Measurements from ENCODE around the gene ZNF24. TPM values are rescaled to one million over a fixed set of nuclear protein-coding genes. Genes with fewer than 3 reads are reported as not detected.
A peak's percentile ranks its signal among the peaks of the same experiment; 100 is the strongest.

Gene ZNF24
- total RNA-seq, 1 donor = 72.3 TPM

DNA sequence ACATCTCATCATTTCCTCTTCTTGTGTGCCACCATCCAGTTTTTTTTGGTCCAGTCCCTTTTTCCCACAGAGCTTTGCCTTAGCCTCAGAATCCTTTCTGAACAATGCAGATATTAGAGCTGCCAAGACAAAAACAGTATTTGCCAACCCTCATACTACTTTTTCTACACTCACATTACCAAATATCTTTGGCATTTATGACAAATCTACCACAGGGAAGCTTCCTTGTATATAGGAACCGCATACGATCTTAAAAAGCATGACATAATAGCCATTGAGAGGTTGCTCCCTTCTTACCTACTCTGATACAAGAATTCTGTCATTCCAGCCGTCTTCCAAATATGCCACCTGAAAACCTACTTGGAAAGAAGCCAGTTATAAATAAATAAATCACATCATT, 9.4 kb downstream of the ZNF24 start:
- H3K9me3 ChIP-seq (ENCODE audit: low read depth, low read length) = no peaks in the 10 kb centered on the region
- no peak overlapping the region for H3K4me3 ChIP-seq (ENCODE audit: low read length)
- no peaks in the 10 kb centered on the region for H3K27me3 ChIP-seq (ENCODE audit: insufficient read depth, low read length)
- H3K4me1 ChIP-seq (ENCODE audit: insufficient read depth, low read length) = peaks cover 4% of the 10 kb centered on the region

DNA sequence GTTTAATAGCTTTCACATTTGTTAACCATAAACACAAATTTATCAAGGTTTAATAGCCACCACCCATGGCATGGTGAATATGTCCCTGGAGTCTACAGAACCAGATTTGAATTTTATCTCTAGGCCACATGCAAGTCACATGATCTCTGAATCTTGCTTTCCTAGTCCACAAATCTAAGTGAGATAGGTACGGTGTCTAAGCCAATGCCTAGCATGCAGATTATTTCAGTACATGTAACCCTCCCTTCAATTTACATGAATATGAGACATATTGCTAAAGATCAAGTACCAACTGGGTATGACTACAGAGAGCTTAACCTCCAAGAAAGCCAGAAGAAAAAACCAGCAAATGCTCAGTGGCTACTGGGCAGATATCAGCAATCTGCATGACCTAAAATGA, 10.0 kb downstream of the ZNF24 start:
- Histone ChIP-seq H3K4me3 (ENCODE audit: low read length) (no peak overlapping the region), H3K27me3 (ENCODE audit: insufficient read depth, low read length) (no peaks in the 10 kb centered on the region), H3K9me3 (ENCODE audit: low read depth, low read length) (no peaks in the 10 kb centered on the region), H3K4me1 (ENCODE audit: insufficient read depth, low read length) (no peaks in the 10 kb centered on the region)

DNA sequence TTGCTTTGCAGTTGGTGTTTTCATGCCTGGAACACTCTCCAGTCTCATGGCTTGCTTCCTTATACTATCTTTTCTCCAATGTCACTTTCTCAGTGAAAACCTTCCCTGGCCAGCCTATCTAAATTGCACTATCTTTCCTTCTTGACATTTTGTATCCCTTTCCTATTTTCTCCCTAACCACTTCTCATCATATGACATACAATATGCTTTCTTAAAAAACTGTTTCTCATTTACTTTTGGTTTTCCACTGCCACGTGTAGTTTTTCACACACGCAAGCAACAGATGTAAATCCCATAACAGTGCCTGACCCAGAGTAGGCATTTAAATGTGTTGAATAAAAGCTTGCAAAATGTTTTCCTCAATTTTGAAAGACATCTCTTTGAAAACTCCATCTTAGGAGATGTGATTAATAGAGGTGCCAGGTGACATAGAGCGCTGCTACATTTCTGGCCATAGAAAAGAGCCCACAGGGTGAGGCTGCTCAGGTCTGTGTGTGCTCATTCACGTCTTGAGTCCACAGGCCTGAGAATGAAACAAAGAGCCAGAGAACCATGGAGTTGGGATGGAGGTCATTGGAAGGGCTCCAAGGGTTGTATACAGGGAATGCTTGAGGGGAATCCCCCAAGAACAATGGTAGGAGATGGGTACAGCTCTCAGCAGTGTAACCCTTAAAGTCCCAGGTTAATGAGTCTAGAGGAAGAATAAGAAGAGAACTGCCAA, 12.7 kb downstream of the ZNF24 start:
- Histone ChIP-seq H3K27me3 (ENCODE audit: insufficient read depth, low read length) (no peaks in the 10 kb centered on the region), H3K4me3 (ENCODE audit: low read length) (no peak overlapping the region), H3K9me3 (ENCODE audit: low read depth, low read length) (peaks cover 4% of the 10 kb centered on the region), H3K4me1 (ENCODE audit: insufficient read depth, low read length) (no peaks in the 10 kb centered on the region)

DNA sequence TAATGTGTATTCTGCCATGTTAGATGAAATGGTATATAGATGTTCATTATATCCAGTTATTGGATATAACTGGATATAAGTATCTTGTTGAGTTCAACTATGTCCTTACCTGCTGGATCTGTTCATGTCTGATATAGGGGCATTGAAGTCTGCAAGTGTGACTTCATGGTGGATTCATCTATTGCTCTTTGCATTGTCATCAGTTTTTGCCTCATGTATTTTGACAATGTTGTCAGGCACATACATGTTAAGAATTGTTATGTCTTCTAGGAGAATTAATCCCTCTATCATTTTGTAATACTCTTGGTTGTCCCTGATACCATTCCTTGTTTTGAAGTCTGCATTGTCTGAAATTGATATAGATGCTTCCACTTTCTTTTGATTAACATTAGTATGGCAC, 15.4 kb downstream of the ZNF24 start:
- Histone ChIP-seq H3K4me3 (ENCODE audit: low read length) (no peak overlapping the region), H3K9me3 (ENCODE audit: low read depth, low read length) (peaks cover 4% of the 10 kb centered on the region), H3K4me1 (ENCODE audit: insufficient read depth, low read length) (no peaks in the 10 kb centered on the region), H3K27me3 (ENCODE audit: insufficient read depth, low read length) (no peaks in the 10 kb centered on the region)

DNA sequence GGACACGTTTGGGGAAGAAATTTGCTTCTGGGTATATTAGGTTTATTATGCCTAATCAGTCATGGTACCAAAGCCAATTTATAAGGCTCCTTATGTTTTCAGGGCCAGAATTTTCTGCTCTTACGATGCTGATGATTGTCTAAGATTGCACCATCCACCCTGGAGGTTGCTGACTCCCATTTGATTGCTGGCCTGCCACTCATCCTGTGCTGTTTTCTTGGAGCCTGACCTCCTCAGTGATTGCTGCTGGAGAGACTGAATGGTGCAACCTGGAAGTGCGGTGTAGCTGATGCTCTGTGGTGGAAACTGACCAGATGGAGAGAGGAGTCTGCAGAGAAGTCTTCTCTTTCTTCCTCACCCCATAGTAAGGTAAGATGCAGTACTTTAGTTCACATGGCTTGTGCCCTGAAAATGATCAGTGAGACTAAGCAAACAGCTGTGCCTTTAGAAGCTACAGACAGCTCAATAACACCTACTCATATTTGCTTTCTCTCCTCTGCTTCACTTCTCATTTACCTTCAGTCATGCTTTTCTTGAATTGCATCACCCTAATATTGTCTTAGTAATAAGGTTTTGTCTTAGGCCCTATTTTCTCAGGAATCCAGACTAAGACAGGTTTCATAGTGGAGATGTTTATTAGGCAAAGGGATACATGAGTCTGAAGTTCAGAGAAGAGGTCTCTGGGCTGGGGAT, 17.4 kb downstream of the ZNF24 start:
- no peak overlapping the region for H3K4me3 ChIP-seq (ENCODE audit: low read length)
- no peaks in the 10 kb centered on the region for H3K27me3 ChIP-seq (ENCODE audit: insufficient read depth, low read length)
- H3K4me1 ChIP-seq (ENCODE audit: insufficient read depth, low read length) = no peaks in the 10 kb centered on the region
- peaks cover 4% of the 10 kb centered on the region for H3K9me3 ChIP-seq (ENCODE audit: low read depth, low read length)

DNA sequence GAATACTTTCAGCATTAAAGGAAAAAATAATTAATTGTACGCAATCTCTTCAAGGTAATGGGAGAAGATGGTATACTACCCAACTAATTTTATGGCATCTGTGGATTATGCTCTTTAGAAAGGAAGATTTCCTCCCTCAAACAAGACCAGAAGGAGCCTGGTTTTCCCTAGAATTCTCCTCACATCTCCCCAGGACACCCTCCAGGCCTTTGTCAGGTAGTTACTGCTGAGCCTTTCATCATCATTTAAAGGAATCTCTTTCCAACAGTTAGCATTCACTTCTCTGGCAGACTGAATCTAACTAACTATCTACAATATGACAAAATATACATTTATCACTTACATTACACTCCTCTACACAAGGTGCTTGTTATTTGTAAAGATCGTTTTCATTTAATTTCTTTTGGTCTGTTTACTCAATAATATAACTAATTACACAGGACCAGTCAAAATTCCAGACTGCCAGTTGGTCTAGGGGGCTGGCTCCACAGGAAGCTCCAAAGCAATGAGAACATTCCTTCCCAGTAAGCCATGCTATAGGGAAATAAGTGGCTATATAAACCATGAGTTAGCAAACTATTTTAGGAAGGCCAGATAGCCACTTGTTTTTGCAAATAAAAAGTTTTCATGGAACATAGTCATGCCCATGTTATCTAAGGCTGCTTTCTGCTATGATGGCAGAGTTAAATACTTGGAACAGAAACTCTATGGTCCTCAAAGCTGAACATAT, 19.1 kb downstream of the ZNF24 start:
- Histone ChIP-seq H3K4me1 (ENCODE audit: insufficient read depth, low read length) (no peaks in the 10 kb centered on the region), H3K27me3 (ENCODE audit: insufficient read depth, low read length) (no peaks in the 10 kb centered on the region), H3K4me3 (ENCODE audit: low read length) (no peak overlapping the region), H3K9me3 (ENCODE audit: low read depth, low read length) (peaks cover 4% of the 10 kb centered on the region)

DNA sequence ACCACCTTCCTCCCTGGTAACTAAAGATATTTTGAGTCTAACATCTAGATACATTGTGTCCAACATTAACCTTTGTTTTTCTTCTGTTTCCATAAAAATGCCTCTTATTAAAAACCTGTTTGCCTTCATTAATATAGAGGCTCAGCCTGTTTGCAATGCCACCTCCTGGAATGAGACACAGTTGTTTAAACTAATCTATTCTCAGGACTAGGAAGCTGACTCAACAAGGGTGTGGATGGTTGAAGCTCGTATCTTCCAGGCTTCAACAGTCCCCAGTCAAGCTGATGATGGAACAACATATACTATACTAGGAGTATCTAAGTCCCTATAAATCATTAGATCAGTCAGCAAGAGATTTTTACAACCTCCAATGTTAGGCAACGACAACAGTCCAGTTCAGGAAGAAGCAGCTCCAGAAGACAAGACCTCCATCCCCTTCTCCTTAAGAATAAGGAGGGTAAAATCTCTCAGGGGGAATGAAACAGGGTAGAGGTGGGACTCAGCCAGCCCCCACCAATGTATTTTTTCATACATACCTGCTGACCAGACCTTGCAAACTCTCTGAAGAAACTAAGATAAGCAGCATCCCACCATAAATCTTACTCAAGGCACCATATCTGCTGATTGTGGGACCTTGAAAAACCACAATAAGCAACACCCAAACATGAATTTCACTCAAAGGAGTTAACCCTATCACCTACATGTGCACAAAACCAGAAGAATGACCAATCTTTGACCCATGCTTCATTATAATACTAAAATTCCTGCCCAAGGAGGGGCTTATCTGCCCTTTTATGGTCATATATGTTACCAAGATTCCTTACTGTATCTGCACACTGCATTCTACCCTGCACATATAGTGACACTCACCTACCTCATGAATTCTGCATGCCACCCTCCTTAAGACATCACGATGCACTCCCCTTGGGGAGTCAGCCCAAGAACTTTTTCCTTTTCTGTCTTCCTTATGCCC, 21.4 kb downstream of the ZNF24 start:
- H3K9me3 ChIP-seq (ENCODE audit: low read depth, low read length) = no peaks in the 10 kb centered on the region
- H3K4me1 ChIP-seq (ENCODE audit: insufficient read depth, low read length) = no peaks in the 10 kb centered on the region
- H3K27me3 ChIP-seq (ENCODE audit: insufficient read depth, low read length) = no peaks in the 10 kb centered on the region
- H3K4me3 ChIP-seq (ENCODE audit: low read length) = no peak overlapping the region

DNA sequence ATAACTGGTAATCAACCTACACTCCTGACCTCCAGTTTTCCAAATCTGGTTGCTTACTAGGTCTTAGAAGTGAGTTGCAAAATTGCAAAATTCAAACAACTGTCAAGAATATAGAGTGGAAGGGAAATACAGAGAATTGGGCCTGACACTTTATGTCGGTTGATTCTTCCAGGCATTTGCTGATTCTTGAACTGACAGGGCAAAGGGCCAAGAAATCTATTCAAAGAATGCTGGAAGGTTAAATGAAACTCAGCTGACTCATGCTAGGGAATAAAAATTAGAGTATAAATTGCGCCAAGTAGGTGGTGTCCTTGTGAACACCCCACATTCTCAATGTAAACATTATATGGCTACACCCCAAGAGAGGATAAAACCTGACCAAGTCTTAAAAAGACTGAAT, 32.7 kb downstream of the ZNF24 start:
- no peaks in the 10 kb centered on the region for H3K27me3 ChIP-seq (ENCODE audit: insufficient read depth, low read length)
- H3K4me1 ChIP-seq (ENCODE audit: insufficient read depth, low read length) = no peaks in the 10 kb centered on the region
- H3K4me3 ChIP-seq (ENCODE audit: low read length) = no peak overlapping the region
- H3K9me3 ChIP-seq (ENCODE audit: low read depth, low read length) = peaks cover 74% of the 10 kb centered on the region

DNA sequence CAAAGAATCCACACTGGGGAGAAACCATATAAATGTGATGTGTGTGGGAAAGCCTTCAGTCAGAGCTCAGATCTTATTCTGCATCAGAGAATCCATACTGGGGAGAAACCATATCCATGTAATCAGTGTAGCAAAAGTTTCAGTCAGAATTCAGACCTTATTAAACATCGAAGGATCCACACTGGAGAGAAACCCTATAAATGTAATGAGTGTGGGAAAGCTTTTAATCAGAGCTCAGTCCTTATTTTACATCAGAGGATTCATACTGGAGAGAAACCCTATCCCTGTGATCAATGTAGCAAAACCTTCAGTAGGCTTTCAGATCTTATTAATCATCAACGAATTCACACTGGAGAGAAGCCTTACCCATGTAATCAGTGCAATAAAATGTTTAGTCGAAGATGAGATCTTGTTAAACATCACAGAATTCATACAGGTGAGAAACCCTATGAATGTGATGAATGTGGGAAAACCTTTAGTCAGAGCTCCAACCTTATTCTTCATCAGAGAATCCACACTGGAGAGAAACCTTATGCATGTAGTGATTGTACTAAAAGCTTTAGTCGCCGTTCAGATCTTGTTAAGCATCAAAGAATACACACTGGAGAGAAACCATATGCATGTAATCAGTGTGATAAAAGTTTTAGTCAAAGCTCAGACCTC, 37.5 kb downstream of the ZNF24 start:
- H3K9me3 ChIP-seq (ENCODE audit: low read depth, low read length) = peaks cover 93% of the 10 kb centered on the region
- H3K27me3 ChIP-seq (ENCODE audit: insufficient read depth, low read length) = no peaks in the 10 kb centered on the region
- no peak overlapping the region for H3K4me3 ChIP-seq (ENCODE audit: low read length)

DNA sequence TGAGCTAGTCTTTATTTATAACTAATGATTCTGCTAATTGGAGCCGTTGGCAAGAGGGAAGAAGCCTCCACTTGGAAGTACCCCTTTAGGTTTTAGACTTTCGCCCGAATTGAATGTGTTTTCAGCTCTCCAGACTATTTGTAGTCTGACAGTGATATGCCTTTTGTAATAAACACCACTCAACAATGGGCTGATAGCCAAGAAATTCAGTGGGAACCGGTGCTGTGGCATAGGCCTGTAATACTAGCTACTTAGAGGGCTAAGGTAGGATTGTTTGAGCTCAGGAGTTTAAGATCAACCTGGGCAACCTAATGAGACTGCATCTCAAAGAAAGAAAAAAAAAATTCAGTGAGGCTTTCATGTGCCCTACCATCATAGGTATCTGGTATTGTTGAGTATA, 40.6 kb downstream of the ZNF24 start:
- no peaks in the 10 kb centered on the region for H3K27me3 ChIP-seq (ENCODE audit: insufficient read depth, low read length)
- H3K4me1 ChIP-seq (ENCODE audit: insufficient read depth, low read length) = no peaks in the 10 kb centered on the region
- no peak overlapping the region for H3K4me3 ChIP-seq (ENCODE audit: low read length)
- peaks cover 80% of the 10 kb centered on the region for H3K9me3 ChIP-seq (ENCODE audit: low read depth, low read length)

More for the DNA sequence above, 37.5 kb downstream of the ZNF24 start:
- no peaks in the 10 kb centered on the region for H3K4me1 ChIP-seq (ENCODE audit: insufficient read depth, low read length)

DNA sequence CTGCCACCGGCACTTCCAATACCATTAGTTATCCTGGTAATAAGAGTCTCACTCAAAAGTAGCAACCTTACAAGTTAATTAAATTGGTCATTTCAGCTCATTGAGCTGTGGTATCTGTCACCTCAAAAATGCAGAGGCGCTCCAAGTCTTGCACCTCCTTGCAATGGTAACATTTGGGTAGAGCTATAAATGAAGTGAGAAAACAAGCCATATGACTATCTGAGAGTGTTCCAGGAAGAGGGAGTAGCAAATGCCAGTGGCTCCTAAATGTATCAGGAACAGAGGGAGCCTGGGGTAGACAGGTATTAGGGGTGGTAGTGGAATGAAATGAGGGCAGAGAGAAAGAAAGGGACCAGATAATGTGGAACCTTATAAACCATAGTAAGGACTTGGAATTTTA, 48.2 kb downstream of the ZNF24 start:
- no peak overlapping the region for H3K4me3 ChIP-seq (ENCODE audit: low read length)
- peaks cover 15% of the 10 kb centered on the region for H3K9me3 ChIP-seq (ENCODE audit: low read depth, low read length)
- peaks cover 6% of the 10 kb centered on the region for H3K4me1 ChIP-seq (ENCODE audit: insufficient read depth, low read length)
- H3K27me3 ChIP-seq (ENCODE audit: insufficient read depth, low read length) = no peaks in the 10 kb centered on the region

DNA sequence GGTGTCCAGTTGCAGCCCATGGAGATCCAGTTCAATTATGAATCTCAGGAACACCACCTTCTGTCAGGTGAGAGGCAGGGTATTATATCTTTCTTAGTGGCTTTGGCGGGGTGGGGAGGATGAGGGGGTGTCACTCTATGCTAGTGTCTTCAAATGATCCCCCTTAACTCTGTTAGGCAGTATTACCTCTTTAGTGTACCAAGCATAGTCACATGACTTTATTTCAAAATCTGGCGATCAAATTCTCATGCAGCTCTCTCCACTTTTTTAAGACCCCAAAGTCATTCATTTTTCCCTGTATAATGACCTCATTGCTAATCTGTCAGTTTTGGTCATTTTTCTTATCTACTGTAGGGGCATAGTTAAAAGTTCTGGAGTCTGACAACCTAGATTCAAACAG, 53.1 kb downstream of the ZNF24 start:
- H3K4me3 ChIP-seq (ENCODE audit: low read length) = no peak overlapping the region
- no peaks in the 10 kb centered on the region for H3K27me3 ChIP-seq (ENCODE audit: insufficient read depth, low read length)
- H3K4me1 ChIP-seq (ENCODE audit: insufficient read depth, low read length) = peaks cover 22% of the 10 kb centered on the region
- no peaks in the 10 kb centered on the region for H3K9me3 ChIP-seq (ENCODE audit: low read depth, low read length)

DNA sequence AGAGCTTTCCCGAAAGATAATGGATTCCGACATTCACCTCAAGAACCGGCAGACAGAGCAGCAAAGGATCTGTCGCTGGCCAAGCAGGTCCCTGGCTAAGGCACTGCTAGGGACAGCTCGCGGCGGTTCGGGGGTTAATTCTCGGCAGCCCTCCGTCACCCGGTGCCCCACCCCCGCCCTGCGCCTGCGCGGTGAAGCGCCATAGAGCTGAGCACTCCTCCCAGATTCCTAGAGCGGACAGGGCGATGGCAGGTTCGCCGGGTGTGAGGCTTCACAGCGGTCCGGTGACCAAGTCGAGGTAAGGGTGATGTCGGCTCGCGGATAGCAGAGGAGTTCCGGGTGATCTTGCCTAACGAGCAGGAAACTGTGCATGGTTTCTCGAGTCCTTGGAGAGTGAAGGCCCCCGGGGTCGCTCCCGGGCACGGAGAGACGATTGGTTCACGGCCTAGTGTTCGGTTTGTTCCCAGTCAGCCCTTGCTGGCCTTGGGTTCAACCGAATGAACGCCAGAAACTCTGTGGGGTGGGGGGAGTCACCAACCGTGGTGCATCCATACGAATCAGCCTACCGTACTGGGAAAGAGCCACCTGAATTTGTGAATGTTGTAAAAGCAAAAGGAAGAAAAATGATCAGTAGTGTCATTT, 54.0 kb downstream of the ZNF24 start, which contains the start of gene ZSCAN30:
Gene ZSCAN30 (minus strand): TSS at position 136 of the 642 bp plus-strand sequence. CDS start 25,877 bp downstream, outside the sequence.
- H3K4me3 ChIP-seq (ENCODE audit: low read length) = peak within 1 kb of the TSS; percentile 60
- H3K9me3 ChIP-seq (ENCODE audit: low read depth, low read length) = no peaks in the 10 kb centered on the region
- peaks cover 22% of the 10 kb centered on the region for H3K4me1 ChIP-seq (ENCODE audit: insufficient read depth, low read length)
- no peaks in the 10 kb centered on the region for H3K27me3 ChIP-seq (ENCODE audit: insufficient read depth, low read length)

DNA sequence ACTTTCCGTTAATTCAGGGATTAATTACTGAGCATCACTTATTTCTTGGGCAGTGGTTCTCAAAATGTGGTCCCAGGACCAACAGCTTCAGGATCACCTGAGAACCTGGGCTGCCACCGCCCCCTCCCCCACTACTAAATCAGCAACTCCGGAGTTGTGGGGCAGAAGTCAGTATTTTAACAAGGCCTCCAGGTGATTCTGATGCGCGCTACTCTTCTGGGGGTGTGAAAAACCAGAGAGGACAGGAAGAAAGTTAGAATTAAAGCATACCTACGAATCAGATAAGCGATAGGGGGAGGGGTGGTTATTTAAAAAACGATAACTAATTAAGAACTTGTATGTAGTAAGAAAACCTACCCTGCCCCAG, 54.5 kb downstream of the ZNF24 start:
- Histone ChIP-seq H3K27me3 (ENCODE audit: insufficient read depth, low read length) (no peaks in the 10 kb centered on the region), H3K4me1 (ENCODE audit: insufficient read depth, low read length) (peaks cover 22% of the 10 kb centered on the region), H3K4me3 (ENCODE audit: low read length) (peak overlapping the region; percentile 60), H3K9me3 (ENCODE audit: low read depth, low read length) (no peaks in the 10 kb centered on the region)
